Activated CD8-positive, alpha-beta memory T cell treated with anti-CD3 and anti-CD28 coated beads for 36 hours (primary cell): Measurements from ENCODE around the gene CDKN2AIPNL. TPM values are rescaled to one million over a fixed set of nuclear protein-coding genes. Genes with fewer than 3 reads are reported as not detected.
"Not testable (repeated sequence)": the region's sequence is repeated elsewhere in the genome, so short reads cannot be mapped to it uniquely, and the experiment has no call there.

Source experiments
- CTCF ChIA-PET: fragments of 350-600 bp; sonication (Branson Sonifier 250); formaldehyde crosslinking; loops from one replicate; lab custom pipeline; 2021; ENCODE audit warnings: antibody characterized with exemption; lab: Charles Lee
- POLR2A ChIA-PET: fragments of 350-600 bp; sonication (Branson Sonifier 250); formaldehyde crosslinking; loops from one replicate; lab custom pipeline; 2021; ENCODE audit warnings: antibody characterized with exemption; lab: Charles Lee
- total RNA-seq, 2 experiments: library from RNA; stranded (reverse); gene quantifications; one replicate each; pipeline ENCODE4 v1.2.3, GENCODE V29; 2021

The CDKN2AIPNL gene
- total RNA-seq, 2 experiments from 2014 or later = 42.3 to 44.7 TPM

- CTCF ChIA-PET = interaction anchor here (0.6 to 0.8 kb wide), 2 partner anchors 161 to 339 kb away, joined by 3 to 4 read pairs; no protein-coding TSS in a partner anchor
- POLR2A ChIA-PET = interaction anchor here (0.6 kb wide), 1 partner anchor 179 kb away, joined by 11 read pairs; no protein-coding TSS in a partner anchor
Measured at GRCh38 chr5:134417707-134418106, 6.0 kb upstream of the CDKN2AIPNL start.

GRCh38 chr5:134413046-134413445 is 1.4 kb upstream of the CDKN2AIPNL start:
- ChIA-PET CTCF (interaction anchor here (1.3 kb wide), 1 partner anchor 15 kb away, joined by 3 read pairs; no protein-coding TSS in a partner anchor), POLR2A (interaction anchor here (1.0 kb wide), 1 partner anchor 112 kb away, joined by 4 read pairs; no protein-coding TSS in a partner anchor)

- CTCF ChIA-PET = interaction anchor here (0.8 to 2.9 kb wide), 20 partner anchors 11 to 234 kb away, joined by 3 to 21 read pairs (median 5); partner anchors contain the start of genes JADE2 and SKP1
Measured at GRCh38 chr5:134411228-134411545, 494 bp downstream of the CDKN2AIPNL start.

GRCh38 chr5:134410822-134411221 is 859 bp downstream of the CDKN2AIPNL start:
- ChIA-PET POLR2A (interaction anchor here (0.7 to 1.5 kb wide), 4 partner anchors 19 to 115 kb away, joined by 3 to 8 read pairs (median 4); partner anchors contain the start of genes JADE2 and UBE2B), CTCF (interaction anchor here (0.8 to 2.9 kb wide), 15 partner anchors 13 to 233 kb away, joined by 3 to 21 read pairs (median 5); partner anchors contain the start of genes JADE2 and SKP1)

More at GRCh38 chr5:134411228-134411545, 494 bp downstream of the CDKN2AIPNL start:
- POLR2A ChIA-PET = interaction anchor here (0.7 to 1.5 kb wide), 7 partner anchors 19 to 145 kb away, joined by 3 to 8 read pairs (median 4); partner anchors contain the start of genes JADE2 and UBE2B

GRCh38 chr5:134409321-134409720 is 2.4 kb downstream of the CDKN2AIPNL start:
- CTCF ChIA-PET = no interaction called here
- POLR2A ChIA-PET = interaction anchor here (0.6 kb wide), 1 partner anchor 115 kb away, joined by 8 read pairs; no protein-coding TSS in a partner anchor

- ChIA-PET CTCF (interaction anchor here (0.7 to 1.5 kb wide), 2 partner anchors 121 to 188 kb away, joined by 3 read pairs; no protein-coding TSS in a partner anchor), POLR2A (no interaction called here)
Measured at GRCh38 chr5:134406390-134406789, 5.3 kb downstream of the CDKN2AIPNL start.

- CTCF ChIA-PET = no interaction called here
- POLR2A ChIA-PET = no interaction called here
Measured at GRCh38 chr5:134403951-134404350, 7.7 kb downstream of the CDKN2AIPNL start.

GRCh38 chr5:134398609-134399155 is 13.0 kb downstream of the CDKN2AIPNL start:
- CTCF ChIA-PET = interaction anchor here (2.4 kb wide), 1 partner anchor 13 kb away, joined by 7 read pairs; the partner anchor contains the start of gene CDKN2AIPNL
- POLR2A ChIA-PET = no interaction called here

GRCh38 chr5:134397196-134397595 is 14.5 kb downstream of the CDKN2AIPNL start:
- ChIA-PET CTCF (interaction anchor here (2.4 kb wide), 1 partner anchor 14 kb away, joined by 7 read pairs; the partner anchor contains the start of gene CDKN2AIPNL), POLR2A (no interaction called here)

- POLR2A ChIA-PET = no interaction called here
Measured at GRCh38 chr5:134396274-134396673, 15.4 kb downstream of the CDKN2AIPNL start.

GRCh38 chr5:134394932-134395331 is 16.7 kb downstream of the CDKN2AIPNL start:
- CTCF ChIA-PET = no interaction called here

More at GRCh38 chr5:134396274-134396673, 15.4 kb downstream of the CDKN2AIPNL start:
- CTCF ChIA-PET = interaction anchor here (1.0 to 2.4 kb wide), 2 partner anchors 15 to 16 kb away, joined by 3 to 7 read pairs; partner anchors contain the start of gene CDKN2AIPNL

GRCh38 chr5:134392301-134392700 is 19.4 kb downstream of the CDKN2AIPNL start:
- ChIA-PET CTCF (interaction anchor here (1.8 kb wide), 1 partner anchor 19 kb away, joined by 5 read pairs; the partner anchor contains the start of gene CDKN2AIPNL), POLR2A (interaction anchor here (1.1 kb wide), 1 partner anchor 19 kb away, joined by 3 read pairs; the partner anchor contains the start of gene CDKN2AIPNL)

More at GRCh38 chr5:134394932-134395331, 16.7 kb downstream of the CDKN2AIPNL start:
- POLR2A ChIA-PET = no interaction called here

- POLR2A ChIA-PET = no interaction called here
- CTCF ChIA-PET = interaction anchor here (0.6 kb wide), 1 partner anchor 140 kb away, joined by 4 read pairs; no protein-coding TSS in a partner anchor
Measured at GRCh38 chr5:134387443-134387842, 24.2 kb downstream of the CDKN2AIPNL start.

- POLR2A ChIA-PET = interaction anchor here (0.7 to 1.2 kb wide), 2 partner anchors 12 to 27 kb away, joined by 4 read pairs; partner anchors contain the start of gene UBE2B
- CTCF ChIA-PET = no interaction called here
Measured at GRCh38 chr5:134383980-134384697, 27.5 kb downstream of the CDKN2AIPNL start.

- CTCF ChIA-PET = interaction anchor here (0.8 to 1.4 kb wide), 3 partner anchors 10 to 205 kb away, joined by 3 to 4 read pairs (median 3); partner anchors contain the start of gene CDKN2AIPNL
Measured at GRCh38 chr5:134382204-134382603, 29.5 kb downstream of the CDKN2AIPNL start.

GRCh38 chr5:134380346-134380745 is 31.3 kb downstream of the CDKN2AIPNL start:
- CTCF ChIA-PET = interaction anchor here (1.0 to 1.5 kb wide), 2 partner anchors 15 to 462 kb away, joined by 3 read pairs; no protein-coding TSS in a partner anchor
- POLR2A ChIA-PET = interaction anchor here (0.7 to 1.7 kb wide), 3 partner anchors 8 to 39 kb away, joined by 5 to 7 read pairs (median 5); partner anchors contain the start of gene UBE2B

More at GRCh38 chr5:134382204-134382603, 29.5 kb downstream of the CDKN2AIPNL start:
- POLR2A ChIA-PET = not testable (repeated sequence)

GRCh38 chr5:134374232-134374631 is 37.4 kb downstream of the CDKN2AIPNL start:
- ChIA-PET CTCF (no interaction called here), POLR2A (no interaction called here)

GRCh38 chr5:134373633-134374032 is 38.0 kb downstream of the CDKN2AIPNL start:
- POLR2A ChIA-PET, CTCF ChIA-PET: not testable (repeated sequence)
